ENCODE measurements around the gene PLEKHH2.
"Not testable (repeated sequence)": the region's sequence is repeated elsewhere in the genome, so short reads cannot be mapped to it uniquely, and the experiment has no call there.

The PLEKHH2 gene

DNA sequence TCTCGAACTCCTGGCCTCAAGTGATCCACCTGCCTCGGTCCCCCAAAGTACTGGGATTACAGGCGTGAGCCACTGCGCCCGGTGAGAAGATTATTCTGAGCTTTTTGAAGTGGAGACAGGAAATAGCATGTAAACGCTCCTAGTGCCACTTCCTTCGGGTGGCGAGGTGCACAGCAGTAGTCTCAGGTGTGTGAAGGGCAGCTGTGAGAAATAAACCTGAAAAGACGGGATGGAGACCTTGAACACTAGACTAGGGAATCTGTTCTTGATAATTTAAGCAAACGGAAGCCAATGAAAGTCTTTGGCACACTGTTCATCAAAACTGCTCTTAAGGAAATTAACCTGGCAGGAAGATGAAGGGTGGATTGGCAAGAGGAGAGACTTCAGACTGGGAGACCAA, 439 bp upstream of the PLEKHH2 start:
- DNase-seq (ENCODE audit: low read depth), result no peak

DNA sequence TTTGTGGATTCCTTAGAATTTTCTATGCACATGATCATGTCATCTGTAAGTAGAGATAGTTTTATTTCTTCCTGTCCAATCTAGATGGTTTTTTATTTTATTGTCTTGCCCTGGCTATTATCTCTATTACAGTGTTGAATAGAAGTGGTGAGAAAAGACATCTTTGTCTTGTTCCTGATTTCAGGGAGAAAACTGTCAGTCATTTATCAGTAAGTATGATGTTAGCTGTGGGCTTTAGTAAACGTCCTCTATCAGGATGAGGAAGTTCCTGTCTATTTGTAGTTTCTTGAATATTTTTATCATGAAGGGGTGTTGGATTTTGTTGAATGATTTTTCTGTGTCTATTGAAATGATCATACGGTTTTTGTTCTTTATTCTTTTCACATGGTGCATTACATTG, 5.3 kb downstream of the PLEKHH2 start:
- DNase-seq (ENCODE audit: low read depth), result no peak

DNA sequence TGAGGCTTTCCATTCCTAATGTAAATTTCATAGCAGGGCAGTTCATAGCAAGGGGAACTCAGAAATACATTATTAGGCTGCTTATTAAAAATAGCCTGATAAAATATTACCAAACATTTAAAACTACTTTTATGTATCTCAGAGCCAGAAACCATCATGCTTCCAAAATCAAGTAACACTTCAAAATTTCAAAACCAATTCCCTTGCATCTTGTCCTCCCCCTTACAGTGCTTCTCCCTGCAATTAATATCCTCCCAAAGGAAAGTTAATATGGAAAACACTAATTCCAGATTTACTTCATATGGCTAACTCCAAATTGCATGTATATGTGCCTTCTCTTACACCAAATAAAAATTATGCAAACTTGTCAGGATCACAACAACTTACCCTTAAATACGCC, 6.6 kb downstream of the PLEKHH2 start:
- DNase-seq (ENCODE audit: low read depth), result no peak

DNA sequence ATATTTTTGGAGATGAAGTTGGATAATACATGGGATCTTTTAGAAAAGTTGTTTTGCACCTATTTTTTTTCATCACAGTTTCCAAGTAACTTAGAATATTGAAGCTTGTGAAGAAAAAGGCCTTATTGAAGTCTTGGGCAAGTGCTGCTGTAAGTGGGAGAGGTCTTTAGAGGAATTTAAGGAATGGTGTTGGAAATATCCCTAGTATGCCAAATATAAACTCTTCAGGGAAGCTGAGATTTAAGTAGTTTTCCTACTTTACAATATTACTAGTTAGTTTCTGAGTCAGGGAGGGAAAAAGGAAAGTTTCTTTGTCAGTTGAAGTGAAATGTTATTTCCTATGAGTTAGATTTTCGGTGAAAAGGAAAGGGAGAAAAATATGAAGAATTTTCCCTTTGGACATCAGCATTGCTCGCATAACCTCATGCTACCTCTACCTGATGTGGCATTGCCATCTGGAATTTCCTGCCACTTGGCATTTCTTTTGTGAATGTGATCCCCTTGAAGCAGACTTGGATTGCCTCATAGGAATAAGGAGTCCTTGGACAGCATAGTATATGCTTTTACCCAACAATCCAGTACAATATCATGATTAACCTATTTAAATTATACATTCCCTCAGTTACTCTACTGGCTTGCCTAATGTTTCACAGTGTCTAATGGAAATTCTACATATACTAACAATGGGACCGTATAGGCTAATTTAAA, 12.1 kb downstream of the PLEKHH2 start:
- DNase-seq (ENCODE audit: low read depth), result no peak

DNA sequence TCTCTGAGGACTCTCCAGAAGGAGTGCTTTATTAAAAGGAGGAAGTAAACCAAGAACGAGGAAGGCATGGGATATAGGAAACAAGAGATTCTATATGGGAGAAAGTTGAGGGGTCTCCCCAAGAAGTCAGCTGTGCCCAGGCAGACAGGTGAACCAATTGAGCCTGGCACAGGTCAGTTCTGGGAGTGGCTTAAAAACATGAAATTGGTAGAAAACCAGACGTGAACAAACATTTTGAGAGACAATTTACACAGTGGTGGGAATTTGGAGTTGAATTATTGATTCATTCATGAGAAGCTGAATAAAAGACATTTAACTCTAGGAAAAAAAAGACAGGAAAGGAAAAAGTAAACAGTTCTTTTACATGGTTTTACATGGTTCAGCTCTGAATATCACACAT, 16.4 kb downstream of the PLEKHH2 start:
- no peak for DNase-seq (ENCODE audit: low read depth)

DNA sequence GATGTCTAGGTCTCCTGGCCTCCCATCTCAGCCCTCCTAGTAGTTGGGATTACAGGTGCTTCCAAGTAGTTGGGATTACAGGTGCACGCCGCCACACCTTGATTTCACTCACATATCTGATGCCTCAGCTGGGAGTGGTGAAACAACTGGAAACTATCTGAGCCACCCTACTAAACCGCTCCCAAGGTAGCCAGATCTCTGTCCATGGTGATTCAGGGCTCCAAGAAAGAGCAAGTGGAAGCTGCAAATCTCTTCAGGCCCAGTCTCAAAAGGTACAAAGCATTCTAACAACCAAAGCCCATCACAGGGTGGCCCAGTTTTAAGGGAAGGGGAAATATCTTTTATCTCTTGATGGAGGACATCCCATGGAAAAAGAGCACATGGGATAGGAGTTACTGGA, 20.2 kb downstream of the PLEKHH2 start:
- no peak for DNase-seq (ENCODE audit: low read depth)

DNA sequence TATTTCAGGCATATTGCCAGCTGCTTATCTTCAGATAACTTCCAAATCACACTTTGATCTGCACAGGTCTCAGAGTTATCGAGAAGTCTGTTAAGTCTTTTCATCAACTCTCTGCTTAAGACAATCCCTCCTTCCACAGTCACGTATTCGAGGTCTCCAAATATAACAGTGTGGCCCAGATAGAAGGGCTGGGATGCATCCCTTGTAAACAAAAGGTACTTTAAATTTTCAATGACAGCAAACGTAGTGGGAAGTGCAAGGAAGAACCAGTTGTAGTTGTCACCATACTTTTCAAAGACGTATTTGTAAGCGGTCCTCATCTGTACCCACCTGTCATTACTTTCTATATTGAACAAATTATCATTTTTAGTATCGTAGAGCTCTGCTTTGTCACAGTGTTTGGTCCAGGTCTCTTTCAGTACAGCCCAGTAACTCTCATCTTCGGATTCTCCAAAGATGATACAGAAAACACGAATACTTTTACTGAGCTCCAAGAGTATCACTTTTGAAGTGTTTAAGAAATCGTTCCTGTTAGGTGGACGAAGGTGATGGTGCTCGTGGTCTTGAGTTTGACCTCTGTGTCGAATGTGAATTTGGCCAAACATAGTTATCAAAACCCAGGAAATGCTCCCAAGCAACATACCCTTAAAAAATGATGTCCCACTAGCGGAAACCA, 38.7 kb downstream of the PLEKHH2 start:
- no peak for DNase-seq (ENCODE audit: low read depth)

DNA sequence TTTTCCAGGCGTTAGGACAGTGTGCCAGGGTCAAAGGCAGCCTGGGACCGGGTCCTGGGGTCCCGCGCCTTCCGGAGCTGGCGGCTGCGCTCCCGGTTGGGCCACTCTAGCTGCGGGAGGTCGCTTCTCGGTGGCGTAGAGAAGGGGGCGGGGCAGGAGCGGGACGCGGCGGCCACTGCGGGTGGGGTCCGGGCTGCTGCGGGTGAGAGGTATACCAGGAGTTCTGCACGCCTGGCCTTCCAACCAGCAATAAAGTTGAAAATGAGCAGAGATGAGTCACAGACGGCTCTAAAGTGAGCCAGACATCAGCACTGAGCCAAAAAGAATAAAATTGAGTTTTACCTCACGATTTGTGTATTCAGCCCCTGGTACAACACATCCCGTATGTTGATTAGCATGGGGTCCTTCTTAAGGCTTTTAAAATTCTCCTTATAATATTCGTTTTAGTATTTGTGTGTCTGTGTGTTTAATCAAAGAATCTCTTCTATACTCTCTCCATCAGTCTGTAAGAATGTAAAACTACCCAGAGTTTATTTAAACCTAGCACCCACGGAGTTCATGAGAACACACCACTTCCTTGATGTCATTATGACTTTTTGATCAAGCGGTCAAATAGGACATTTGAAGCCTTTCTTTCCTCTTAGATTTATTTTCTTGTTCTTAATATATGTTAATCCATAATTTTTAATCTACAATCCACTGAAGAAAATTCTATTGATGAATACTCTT, 39.4 kb downstream of the PLEKHH2 start, which contains the start of gene C1GALT1C1L:
Gene C1GALT1C1L (minus strand): TSS at position 108 of the 729 bp plus-strand sequence. CDS start 107 bp downstream, at position 1.
- DNase-seq (ENCODE audit: low read depth), result no peak

DNA sequence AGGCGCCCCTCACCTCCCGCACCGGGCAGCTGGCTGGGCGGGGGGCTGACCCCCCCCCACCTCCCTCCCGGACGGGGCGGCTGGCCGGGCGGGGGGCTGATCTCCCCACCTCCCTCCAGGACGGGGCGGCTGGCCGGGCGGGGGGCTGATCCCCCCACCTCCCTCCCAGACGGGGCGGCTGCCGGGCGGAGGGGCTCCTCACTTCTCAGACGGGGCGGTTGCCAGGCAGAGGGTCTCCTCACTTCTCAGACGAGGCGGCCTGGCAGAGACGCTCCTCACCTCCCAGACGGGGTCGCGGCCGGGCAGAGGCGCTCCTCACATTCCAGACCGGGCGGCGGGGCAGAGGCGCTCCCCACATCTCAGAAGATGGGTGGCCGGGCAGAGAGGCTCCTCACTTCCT, 40.7 kb downstream of the PLEKHH2 start:
- not testable (repeated sequence) for DNase-seq (ENCODE audit: low read depth)

DNA sequence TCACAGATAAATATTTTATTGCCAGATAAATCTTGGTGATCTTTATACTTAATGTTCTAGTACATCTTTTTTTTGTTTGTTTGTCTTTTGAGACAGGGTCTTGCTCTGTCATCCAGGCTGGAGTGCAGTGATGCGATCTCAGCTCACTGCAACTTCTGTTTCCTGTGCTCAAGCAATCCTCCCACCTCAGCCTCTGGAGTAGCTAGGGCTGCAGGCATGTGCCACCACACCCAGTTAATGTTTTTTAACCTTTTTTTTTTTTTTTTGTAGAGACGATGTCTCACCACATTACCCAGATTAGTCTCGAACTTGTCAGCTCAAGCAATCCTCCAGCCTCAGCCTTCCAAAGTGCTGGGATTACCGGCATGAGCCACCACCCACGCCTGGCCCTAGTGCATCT, 48.3 kb downstream of the PLEKHH2 start:
- no peak for DNase-seq (ENCODE audit: low read depth)

DNA sequence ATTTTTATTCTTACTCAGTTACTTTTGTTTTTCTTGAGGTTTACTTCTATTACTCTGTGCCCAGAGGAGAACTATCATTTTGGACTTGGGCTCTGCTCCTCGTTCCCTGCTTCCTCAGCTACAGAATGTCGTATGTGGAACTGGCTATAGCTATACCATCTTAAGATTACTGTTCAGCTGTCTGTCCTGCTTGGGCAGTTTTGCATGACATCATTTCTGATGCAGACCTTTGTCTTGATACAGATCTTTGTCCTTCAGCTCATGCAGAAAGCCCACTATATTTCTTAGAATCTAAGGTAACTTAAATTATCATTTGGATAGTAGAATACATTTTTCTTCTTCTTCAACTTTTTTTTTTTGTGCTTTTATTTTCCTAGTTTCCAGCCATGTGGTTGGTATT, 52.9 kb downstream of the PLEKHH2 start:
- no peak for DNase-seq (ENCODE audit: low read depth)

DNA sequence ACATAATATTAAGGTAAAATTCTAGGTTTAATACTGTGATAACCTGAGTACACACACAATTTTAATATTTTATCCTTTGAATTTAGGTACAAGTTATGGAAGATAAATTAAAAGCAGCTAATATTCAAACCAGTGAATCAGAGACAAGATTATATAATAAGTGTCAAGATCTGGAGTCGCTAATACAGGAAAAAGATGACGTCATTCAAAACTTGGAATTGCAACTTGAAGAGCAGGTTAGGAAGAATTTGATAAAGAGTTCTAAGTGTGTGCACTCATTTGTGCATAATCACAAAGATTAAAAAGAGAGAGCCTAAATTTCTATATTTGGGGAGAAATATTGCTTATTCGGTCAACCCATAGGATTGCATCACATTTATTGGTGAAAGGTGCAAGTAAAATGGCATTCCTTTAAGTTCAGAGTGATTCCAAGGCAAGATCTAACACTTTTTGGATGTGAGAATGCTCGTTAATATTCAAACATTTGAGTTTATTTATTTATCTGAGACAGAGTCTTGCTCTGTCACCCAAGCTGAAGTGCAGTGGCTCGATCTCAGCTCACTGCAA, 55.5 kb downstream of the PLEKHH2 start:
- DNase-seq (ENCODE audit: low read depth), result no peak

DNA sequence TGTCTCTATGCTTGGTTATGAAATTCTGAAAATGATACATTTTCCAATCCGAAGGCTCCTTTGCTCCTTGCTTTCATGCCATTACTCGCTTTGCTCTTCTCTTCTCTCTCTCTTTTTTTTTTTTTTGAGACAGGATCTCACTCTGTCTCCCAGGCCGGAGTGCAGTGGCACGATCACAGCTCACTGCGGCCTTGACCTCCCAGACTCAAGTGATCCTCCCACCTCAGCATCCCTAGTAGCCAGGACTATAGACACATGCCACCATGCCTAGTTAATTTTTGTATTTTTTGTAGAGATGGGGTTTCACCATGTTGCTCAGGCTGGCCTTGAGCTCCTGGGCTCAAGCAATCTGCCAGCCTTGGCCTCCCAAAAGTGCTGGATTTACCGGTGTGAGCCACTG, 61.1 kb downstream of the PLEKHH2 start:
- DNase-seq (ENCODE audit: low read depth), result not testable (repeated sequence)

DNA sequence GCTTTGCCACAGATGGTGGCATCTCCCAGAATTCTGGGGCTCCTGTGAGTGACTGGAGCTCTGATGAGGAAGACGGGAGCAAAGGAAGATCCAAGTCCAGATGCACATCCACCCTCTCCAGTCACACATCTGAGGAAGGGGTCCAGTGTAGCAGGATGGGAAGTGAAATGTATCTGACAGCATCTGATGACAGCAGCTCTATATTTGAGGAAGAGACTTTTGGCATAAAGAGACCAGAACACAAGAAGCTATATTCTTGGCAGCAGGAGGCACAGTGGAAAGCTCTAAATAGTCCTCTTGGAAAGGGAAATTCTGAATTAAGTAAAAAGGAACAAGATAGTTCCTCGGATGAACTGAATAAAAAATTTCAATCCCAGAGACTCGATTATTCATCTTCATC, 62.7 kb downstream of the PLEKHH2 start:
- DNase-seq (ENCODE audit: low read depth), result no peak

DNA sequence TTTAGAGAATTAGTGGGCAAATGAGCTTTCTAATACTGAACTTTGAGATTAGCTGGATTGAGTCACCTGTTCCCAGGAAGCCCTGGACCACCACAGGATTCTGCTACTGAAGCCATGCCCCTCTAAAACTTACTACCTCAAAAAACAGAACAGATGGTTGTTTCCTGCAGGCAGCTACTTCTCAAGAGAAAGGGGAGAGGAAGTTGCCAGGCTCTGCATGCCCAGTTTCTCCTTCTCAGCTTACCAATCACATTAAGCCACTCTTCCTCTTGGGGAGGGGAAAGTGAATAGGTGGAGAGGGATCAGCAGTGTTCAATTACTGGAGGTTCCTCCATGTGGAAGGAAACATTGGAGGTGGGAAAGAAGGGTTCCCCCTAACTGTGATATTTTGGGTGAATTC, 64.1 kb downstream of the PLEKHH2 start:
- DNase-seq (ENCODE audit: low read depth), result no peak

DNA sequence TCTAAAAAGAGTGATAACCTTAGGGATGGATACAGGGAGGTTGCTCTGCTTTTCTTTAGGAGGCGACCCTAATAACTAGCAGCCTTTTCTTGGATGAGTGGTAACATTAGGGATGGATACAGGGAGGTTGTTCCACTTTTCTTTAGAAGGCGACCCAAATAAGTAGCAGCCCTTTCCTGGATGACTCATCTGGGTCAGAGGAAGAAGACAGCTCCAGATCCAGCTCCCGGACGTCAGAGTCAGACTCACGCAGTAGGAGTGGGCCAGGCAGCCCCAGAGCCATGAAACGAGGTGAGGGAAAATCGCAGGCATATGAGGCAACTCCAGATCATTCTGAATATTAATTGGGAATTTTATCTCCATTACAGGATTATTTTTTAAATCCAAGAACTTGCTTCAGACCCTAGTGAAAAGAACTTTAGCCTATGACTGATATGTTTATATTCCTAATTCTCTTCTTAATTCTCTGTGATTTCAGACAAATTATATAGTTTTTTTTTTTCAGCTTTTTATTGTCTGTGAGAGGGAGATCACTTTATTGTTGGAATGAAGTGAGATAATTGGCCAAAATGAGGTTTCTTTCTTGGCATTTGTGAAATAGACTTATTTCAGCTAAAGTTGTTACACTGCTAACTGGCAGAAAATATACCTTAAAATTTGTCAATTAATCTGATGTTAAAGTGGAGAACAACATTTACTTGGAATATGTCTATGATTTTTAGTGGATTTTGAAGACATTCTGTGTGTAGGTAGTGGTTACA, 70.4 kb downstream of the PLEKHH2 start:
- no peak for DNase-seq (ENCODE audit: low read depth)

DNA sequence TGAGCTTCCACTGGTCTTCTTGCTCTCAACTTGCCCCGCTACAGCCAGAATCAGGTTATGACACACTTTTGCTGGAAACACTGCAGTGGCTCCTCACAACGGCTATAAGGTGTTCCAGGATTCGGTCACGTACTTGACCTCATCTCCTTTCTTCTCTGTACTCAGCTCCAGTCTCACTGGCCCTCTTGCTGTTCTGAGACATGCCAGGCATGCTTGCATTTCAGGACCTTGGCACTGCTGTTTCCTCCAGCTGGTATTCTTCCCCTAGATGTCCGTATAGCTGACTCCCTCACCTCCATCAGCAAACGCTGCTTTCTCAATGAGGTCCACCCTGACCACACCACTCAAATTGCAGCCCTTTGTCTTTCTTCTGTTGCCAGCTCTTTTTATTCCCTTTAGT, 71.1 kb downstream of the PLEKHH2 start:
- no peak for DNase-seq (ENCODE audit: low read depth)

DNA sequence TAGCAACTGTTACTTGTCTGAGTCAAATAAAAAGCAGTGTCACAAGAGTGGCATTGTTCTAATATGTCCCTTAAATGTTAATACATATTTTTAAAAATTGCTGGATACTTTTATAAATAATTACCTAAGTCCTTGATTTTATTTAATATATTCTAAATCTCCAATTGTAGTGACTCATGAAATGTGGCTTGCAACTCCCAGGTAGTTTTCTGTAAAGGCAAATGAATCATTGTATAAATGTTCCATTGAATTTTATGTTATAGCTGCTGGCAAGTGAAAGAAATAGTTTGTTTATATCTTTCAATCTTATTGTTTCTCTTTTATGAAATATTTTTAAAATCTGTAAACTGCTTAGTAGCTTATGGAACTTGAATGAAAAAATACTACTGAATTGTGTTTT, 71.8 kb downstream of the PLEKHH2 start:
- DNase-seq (ENCODE audit: low read depth), result no peak

DNA sequence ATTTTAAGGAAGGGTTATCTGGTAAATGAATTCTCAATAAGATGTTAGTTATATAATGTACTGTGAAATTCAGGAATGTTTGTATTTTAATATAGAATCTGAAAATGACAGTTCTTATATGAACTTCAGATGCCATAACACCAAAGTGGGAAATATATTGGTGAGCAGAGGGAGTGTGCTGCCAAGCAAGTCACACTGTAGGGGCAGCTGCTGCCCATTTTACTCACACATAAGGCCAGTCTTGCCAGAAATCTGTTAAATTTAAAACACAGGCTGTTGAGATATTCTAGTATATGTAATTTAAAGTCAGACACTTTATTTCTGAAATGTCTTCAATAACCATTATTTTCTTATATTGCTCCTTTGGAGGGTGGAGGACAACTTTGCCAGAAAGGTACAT, 73.8 kb downstream of the PLEKHH2 start:
- no peak for DNase-seq (ENCODE audit: low read depth)

DNA sequence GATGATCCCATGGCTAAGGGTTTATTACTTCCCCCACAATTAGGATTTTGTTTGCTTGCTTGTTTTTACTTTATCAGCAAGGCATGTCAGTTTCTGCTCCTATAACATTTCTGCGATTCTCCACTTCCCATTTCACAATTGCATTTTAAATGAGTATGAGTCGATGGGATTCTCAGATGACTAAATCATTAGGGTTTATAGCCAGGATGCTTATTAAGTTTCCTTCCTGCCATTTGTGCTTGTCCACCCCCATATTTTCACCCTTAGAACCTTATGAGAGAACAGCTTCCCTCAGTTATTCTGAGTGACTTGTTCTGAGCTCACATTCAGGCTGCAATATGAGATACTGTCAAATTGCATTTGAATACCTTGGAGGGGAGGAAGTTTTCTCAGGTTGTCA, 77.1 kb downstream of the PLEKHH2 start:
- no peak for DNase-seq (ENCODE audit: low read depth)

DNA sequence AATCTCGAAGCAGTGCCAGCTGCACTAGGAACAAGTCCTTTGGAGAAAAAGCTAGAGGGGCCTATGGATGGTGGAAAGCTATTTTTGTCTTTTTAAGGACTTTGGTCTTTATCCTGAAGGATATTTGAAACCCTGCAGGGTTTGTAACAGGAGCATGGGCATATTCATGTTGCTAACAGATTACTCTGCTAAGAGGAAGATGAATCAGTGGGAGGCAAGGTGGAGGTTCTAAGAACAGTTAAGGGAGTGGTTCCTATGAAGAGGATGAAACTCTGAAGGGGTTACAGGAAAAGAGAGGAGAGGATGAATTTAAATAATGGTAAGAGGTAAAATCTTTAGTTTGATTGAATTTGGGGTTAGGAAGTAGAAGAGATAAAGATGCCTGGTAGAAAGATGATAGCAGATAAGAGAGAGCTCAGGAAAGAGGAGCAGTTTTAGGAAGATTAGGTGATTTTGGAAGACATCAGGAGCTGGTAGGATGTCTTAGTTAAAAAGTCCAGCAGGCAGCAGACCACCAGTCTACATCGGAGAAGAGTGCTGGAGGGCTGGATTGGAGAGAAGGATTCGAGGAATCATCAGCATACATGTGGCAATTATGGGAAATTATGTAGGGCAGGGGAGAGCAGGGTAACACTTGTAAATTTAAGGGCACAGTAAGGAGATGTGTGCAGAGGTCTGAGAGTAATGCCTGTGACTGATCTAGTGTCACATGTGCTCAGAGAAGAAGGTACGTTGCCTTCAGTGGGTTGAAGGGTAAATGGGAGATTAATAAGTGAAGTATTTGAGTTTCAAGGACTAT, 78.4 kb downstream of the PLEKHH2 start:
- no peak for DNase-seq (ENCODE audit: low read depth)
